ENCODE measurements around the gene IPP. TPM values are rescaled to one million over a fixed set of nuclear protein-coding genes. Genes with fewer than 3 reads are reported as not detected.

Gene IPP
- total RNA-seq, 4 donors from 2014 or later = 12.8 to 36.4 (median 15.8) TPM

DNA sequence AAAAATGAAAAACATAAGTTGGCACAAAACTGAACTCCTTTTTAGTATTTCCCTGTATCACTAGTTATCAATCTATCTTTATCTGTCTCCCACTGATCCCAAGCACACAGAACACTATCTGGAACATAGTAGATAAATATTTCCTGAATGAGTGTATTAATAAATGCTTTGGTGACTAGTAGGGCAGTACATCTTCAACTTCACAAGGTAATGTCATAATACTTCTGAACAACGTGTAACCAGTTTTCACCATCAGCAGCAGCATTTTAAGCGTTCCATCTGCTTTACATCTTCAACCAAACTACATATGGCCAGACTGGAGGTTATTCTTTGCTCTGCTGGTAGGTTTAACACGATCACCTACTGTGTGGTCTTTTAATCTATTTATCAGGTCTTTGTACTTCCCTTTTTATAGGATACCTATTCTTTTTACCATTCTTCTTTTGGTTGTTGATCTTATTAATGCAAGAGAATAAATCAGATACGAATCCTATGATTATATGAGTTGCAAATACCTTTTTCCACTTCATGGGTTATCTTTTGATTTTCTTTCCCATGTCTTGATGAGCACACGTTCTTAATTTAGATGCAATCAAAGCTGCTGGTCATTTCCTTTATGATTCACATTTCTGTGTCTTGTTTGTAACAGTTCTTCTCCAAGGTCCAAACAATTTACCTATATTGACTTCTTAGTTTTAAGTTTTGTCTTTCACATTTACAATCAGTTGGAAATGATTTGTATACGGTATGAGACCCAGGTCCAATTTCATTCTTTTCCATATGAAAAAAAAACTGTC, 80.4 kb downstream of the IPP start:
- in situ Hi-C loops (cut with MboI; ENCODE audit: low pct_ligation_motif_present in 1 of 4, low pct_unique_long_range_greater_than_20kb in 1 of 4, low sequenced_read_pairs in 3 of 4) = no loop called here
- Histone ChIP-seq H3K4me3 (no peak overlapping the region), H3K27me3 (no peaks in the 10 kb centered on the region), H3K36me3 (no peaks in the 10 kb centered on the region), H3K27ac (no peak overlapping the region), H3K4me1 (peaks cover 11 to 77% (median 38%) of the 10 kb centered on the region in 4 donors), H3K9me3 (no peaks in the 10 kb centered on the region)
- intact Hi-C loops (cut with DNase I; ENCODE audit: low total_unique reads) = no loop called here
- TF ChIP-seq, protein P1, sequence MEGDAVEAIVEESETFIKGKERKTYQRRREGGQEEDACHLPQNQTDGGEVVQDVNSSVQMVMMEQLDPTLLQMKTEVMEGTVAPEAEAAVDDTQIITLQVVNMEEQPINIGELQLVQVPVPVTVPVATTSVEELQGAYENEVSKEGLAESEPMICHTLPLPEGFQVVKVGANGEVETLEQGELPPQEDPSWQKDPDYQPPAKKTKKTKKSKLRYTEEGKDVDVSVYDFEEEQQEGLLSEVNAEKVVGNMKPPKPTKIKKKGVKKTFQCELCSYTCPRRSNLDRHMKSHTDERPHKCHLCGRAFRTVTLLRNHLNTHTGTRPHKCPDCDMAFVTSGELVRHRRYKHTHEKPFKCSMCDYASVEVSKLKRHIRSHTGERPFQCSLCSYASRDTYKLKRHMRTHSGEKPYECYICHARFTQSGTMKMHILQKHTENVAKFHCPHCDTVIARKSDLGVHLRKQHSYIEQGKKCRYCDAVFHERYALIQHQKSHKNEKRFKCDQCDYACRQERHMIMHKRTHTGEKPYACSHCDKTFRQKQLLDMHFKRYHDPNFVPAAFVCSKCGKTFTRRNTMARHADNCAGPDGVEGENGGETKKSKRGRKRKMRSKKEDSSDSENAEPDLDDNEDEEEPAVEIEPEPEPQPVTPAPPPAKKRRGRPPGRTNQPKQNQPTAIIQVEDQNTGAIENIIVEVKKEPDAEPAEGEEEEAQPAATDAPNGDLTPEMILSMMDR (IDR thresholded peaks at IDR 0.05) = no peak
- no peak for TF ChIP-seq POLR2A (IDR thresholded peaks at IDR 0.05)
- TF ChIP-seq POLR2AphosphoS5 (IDR thresholded peaks at IDR 0.05) = no peak
- TF ChIP-seq EP300 (IDR thresholded peaks at IDR 0.05; ENCODE audit: low read depth) = no peak
- WGBS, 2 donors (ENCODE audit: low coverage in 1 of 2) = 70 to 72% methylated on average over 6 of the region's 6 CpGs
- DNase-seq = no peak

DNA sequence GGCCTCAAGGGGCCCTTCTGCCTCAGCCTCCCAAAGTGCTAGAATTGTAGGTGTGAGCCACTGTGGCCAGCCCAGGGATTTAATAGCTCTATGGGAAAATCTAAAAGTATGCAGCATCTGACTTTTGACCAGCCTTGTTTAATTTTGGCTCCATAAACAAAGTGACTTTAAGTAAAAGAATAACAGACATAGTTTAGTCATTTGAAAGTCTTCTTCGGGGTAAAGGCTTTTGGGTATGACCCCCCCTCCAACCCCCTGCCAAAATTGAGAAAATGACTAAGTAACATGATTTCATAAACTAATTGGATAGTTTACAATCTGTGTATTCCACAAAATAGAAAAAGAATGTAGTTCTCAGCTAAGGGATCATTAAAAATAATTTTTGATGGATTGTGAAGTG, 81.1 kb downstream of the IPP start:
- 23 to 30% methylated on average over 1 of the region's 1 CpG for WGBS, 2 donors (ENCODE audit: low coverage in 1 of 2)
- Histone ChIP-seq H3K36me3 (no peaks in the 10 kb centered on the region), H3K9me3 (no peaks in the 10 kb centered on the region), H3K27ac (no peak overlapping the region), H3K27me3 (no peaks in the 10 kb centered on the region), H3K4me3 (no peak overlapping the region), H3K4me1 (peaks cover 9 to 71% (median 33%) of the 10 kb centered on the region in 4 donors)
- intact Hi-C loops (cut with DNase I; ENCODE audit: low total_unique reads) = no loop called here
- DNase-seq = no peak
- TF ChIP-seq, protein P1 (IDR thresholded peaks at IDR 0.05) = no peak
- TF ChIP-seq POLR2A (IDR thresholded peaks at IDR 0.05) (no peak), EP300 (IDR thresholded peaks at IDR 0.05; ENCODE audit: low read depth) (no peak), POLR2AphosphoS5 (IDR thresholded peaks at IDR 0.05) (no peak)
- in situ Hi-C loops (cut with MboI; ENCODE audit: low pct_ligation_motif_present in 1 of 4, low pct_unique_long_range_greater_than_20kb in 1 of 4, low sequenced_read_pairs in 3 of 4) = no loop called here

DNA sequence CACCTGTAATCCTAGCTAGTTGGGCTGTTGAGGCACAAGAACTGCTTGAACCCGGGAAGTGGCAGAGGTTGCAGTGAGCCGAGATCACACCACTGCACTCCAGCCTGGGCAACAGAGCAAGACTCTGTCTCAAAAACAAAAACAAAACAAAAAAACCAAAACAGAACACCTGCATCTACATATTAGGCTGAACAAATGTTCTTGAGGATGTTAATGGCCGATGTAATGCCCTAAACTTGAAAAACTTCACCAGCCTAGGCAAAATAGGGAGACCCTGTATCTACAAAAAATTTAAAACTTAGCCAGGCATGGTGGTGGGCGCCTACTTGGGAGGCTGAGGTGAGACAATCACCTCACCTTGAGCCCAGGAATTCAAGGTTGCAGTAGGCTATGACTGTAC, 81.9 kb downstream of the IPP start:
- no peaks in the 10 kb centered on the region for H3K36me3 ChIP-seq
- in situ Hi-C loops (cut with MboI; ENCODE audit: low pct_ligation_motif_present in 1 of 4, low pct_unique_long_range_greater_than_20kb in 1 of 4, low sequenced_read_pairs in 3 of 4) = no loop called here

DNA sequence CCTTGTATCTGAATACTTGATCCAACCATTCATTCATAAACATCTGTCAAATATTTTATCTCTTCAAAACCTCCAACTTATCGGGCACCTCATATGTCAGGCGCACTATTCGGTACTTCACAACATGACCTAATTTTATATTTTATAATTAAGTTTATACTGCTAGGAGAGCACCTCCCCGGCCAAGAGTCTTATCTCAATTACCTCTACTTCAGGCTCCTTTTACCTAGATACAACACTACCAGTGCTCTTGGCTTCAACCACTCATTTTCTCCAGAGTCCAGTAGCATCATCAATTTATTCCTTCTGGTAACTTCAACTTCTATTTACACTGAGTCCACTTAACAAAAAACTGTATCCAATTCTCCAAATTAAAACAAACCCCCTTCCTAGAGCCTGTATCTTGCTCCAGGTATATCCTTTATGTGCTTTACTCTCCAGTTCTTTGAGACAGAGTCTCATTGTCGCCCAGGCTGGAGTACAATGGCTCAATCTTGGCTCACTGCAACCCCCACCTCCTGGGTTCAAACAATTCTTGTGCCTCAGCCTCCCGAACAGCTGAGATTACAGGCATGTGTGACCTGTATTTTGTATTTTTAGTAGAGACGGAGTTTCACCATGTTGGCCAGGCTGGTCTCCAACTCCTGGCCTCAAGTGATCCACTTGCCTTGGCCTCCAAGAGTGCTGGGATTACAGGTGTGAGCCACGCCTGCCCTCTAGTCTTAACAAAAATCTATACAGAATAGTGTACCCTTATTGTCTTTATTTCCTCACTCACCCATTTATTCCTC, 82.9 kb downstream of the IPP start:
- TF ChIP-seq, protein P1 (IDR thresholded peaks at IDR 0.05) = no peak
- no peak for TF ChIP-seq POLR2AphosphoS5 (IDR thresholded peaks at IDR 0.05)
- TF ChIP-seq EP300 (IDR thresholded peaks at IDR 0.05; ENCODE audit: low read depth) = no peak
- TF ChIP-seq POLR2A (IDR thresholded peaks at IDR 0.05) = no peak
- in situ Hi-C loops (cut with MboI; ENCODE audit: low pct_ligation_motif_present in 1 of 4, low pct_unique_long_range_greater_than_20kb in 1 of 4, low sequenced_read_pairs in 3 of 4) = no loop called here
- no peak overlapping the region for H3K27ac ChIP-seq
- no peak overlapping the region for H3K4me3 ChIP-seq
- H3K9me3 ChIP-seq = no peaks in the 10 kb centered on the region
- DNase-seq = no peak
- peaks cover 7 to 60% (median 21%) of the 10 kb centered on the region in 4 donors for H3K4me1 ChIP-seq
- no peaks in the 10 kb centered on the region for H3K36me3 ChIP-seq
- intact Hi-C loops (cut with DNase I; ENCODE audit: low total_unique reads) = no loop called here
- no peaks in the 10 kb centered on the region for H3K27me3 ChIP-seq
- WGBS, 2 donors (ENCODE audit: low coverage in 1 of 2) = 74 to 89% methylated on average over 7 to 8 of the region's 8 CpGs

More for the DNA sequence above, 81.9 kb downstream of the IPP start:
- Histone ChIP-seq H3K9me3 (no peaks in the 10 kb centered on the region), H3K4me3 (no peak overlapping the region), H3K4me1 (peaks cover 7 to 62% (median 25%) of the 10 kb centered on the region in 4 donors), H3K27ac (no peak overlapping the region), H3K27me3 (no peaks in the 10 kb centered on the region)
- WGBS, 2 donors (ENCODE audit: low coverage in 1 of 2) = 60 to 98% methylated on average over 1 to 4 of the region's 4 CpGs
- TF ChIP-seq EP300 (IDR thresholded peaks at IDR 0.05; ENCODE audit: low read depth) = no peak
- no peak for TF ChIP-seq POLR2A (IDR thresholded peaks at IDR 0.05)
- no peak for TF ChIP-seq POLR2AphosphoS5 (IDR thresholded peaks at IDR 0.05)
- TF ChIP-seq, protein P1 (IDR thresholded peaks at IDR 0.05) = no peak
- no peak for DNase-seq
- intact Hi-C loops (cut with DNase I; ENCODE audit: low total_unique reads) = no loop called here
